Endothelial cell of umbilical vein (primary cell): Measurements from ENCODE around the gene MIS18BP1. TPM values are rescaled to one million over a fixed set of nuclear protein-coding genes. Genes with fewer than 3 reads are reported as not detected.

Experiments used
- BruUV-seq: library from RNA; stranded (reverse); fragments of 400-500 nt; replicated peaks from 2 replicates; lab custom pipeline; 2021; lab: Mats Ljungman, UMichigan
- CTCF ChIA-PET: fragments of 300-600, 350-600 bp; sonication (Branson Sonifier 250); formaldehyde crosslinking; loops from one replicate; lab custom pipeline; 2021; ENCODE audit warnings: antibody characterized with exemption, inconsistent platforms; lab: Charles Lee
- POLR2A ChIA-PET: fragments of 300-600, 350-600 bp; sonication (Branson Sonifier 250); formaldehyde crosslinking; loops from one replicate; lab custom pipeline; 2021; ENCODE audit warnings: antibody characterized with exemption, inconsistent platforms; lab: Charles Lee
- DNase-seq: peaks from one replicate; pipeline ENCODE4 v3.0.0-alpha.2; 2011; ENCODE audit warnings: low read depth, low spot score
- FAIRE-seq: peaks from 2 replicates; lab custom pipeline; 2011; peaks lifted over from hg19 to GRCh38; lab: Jason Lieb, UNC
- H2AFZ ChIP-seq: 2 replicates; pipeline ENCODE4 v1.6.0; 2012; ENCODE audit warnings: low read depth, low read length, control low read depth, inconsistent platforms
- H3K27ac ChIP-seq: 2 replicates; pipeline ENCODE4 v1.5.1; 2011; ENCODE audit warnings: low read depth, mild to moderate bottlenecking, control low read depth, low read length, moderate library complexity; ENCODE audit not compliant: insufficient read depth
- H3K27me3 ChIP-seq, 2 experiments: 2 replicates each; pipeline versions ENCODE4 v1.6.0 to v1.6.1; 2011; ENCODE audit warnings: low read length in 2 of 2, mixed read lengths in 1 of 2; ENCODE audit not compliant: control insufficient read depth in 2 of 2, insufficient read depth in 2 of 2
- H3K36me3 ChIP-seq, 2 experiments: 2 replicates in 1 of 2; 3 replicates in 1 of 2; pipeline ENCODE4 v1.5.1; 2011; ENCODE audit warnings: low read length in 2 of 2, mild to moderate bottlenecking in 1 of 2, moderate library complexity in 1 of 2; ENCODE audit not compliant: control insufficient read depth in 2 of 2, insufficient read depth in 2 of 2; ENCODE audit errors: extremely low read depth in 1 of 2
- H3K4me1 ChIP-seq: 3 replicates; pipeline ENCODE4 v1.5.1; 2011; ENCODE audit warnings: mild to moderate bottlenecking, low read length; ENCODE audit not compliant: control insufficient read depth, insufficient read depth; ENCODE audit errors: extremely low read depth
- H3K4me2 ChIP-seq: 2 replicates; pipeline ENCODE4 v1.6.1; 2011; ENCODE audit warnings: low read length, control low read depth, mixed read lengths; ENCODE audit not compliant: insufficient read depth
- H3K4me3 ChIP-seq, 3 experiments: fragments of 200-600 bp in 1 of 3; sonication (generic), shearing (Covaris generic) in 1 of 3; replicated peaks in 1 of 3; 2 replicates each; pipeline ENCODE4 v1.5.1; 2011 to 2016; ENCODE audit warnings: control low read depth in 3 of 3, low read length in 3 of 3, mild to moderate bottlenecking in 2 of 3, inconsistent platforms in 1 of 3, low read depth in 1 of 3, moderate library complexity in 1 of 3; ENCODE audit not compliant: insufficient read depth in 1 of 3
- H3K79me2 ChIP-seq: 2 replicates; pipeline ENCODE4 v1.6.0; 2012; ENCODE audit warnings: low read length, inconsistent platforms; ENCODE audit not compliant: control insufficient read depth, insufficient read depth
- H3K9ac ChIP-seq: replicated peaks from 2 replicates; pipeline ENCODE3; 2011; ENCODE audit warnings: low read length, control low read depth; ENCODE audit not compliant: insufficient read depth; ENCODE audit errors: extremely low read depth
- H3K9me1 ChIP-seq: replicated peaks from 3 replicates; pipeline ENCODE4 v1.6.0; 2011; ENCODE audit warnings: mild to moderate bottlenecking, low read length; ENCODE audit not compliant: control insufficient read depth, insufficient read depth; ENCODE audit errors: extremely low read depth
- H3K9me3 ChIP-seq: replicated peaks from 2 replicates; pipeline ENCODE4 v1.5.1; 2012; ENCODE audit warnings: low read length, inconsistent platforms; ENCODE audit not compliant: control insufficient read depth, insufficient read depth
- H4K20me1 ChIP-seq: replicated peaks from 2 replicates; pipeline ENCODE3; 2011; ENCODE audit warnings: mild to moderate bottlenecking, low read length; ENCODE audit not compliant: control insufficient read depth, insufficient read depth; ENCODE audit errors: extremely low read depth
- CTCF ChIP-seq, 2 donors: IDR thresholded peaks; 1 replicate in 1 of 2; 2 replicates in 1 of 2; pipeline ENCODE4 v1.5.1; 2011; ENCODE audit warnings: low read length in 2 of 2, mild to moderate bottlenecking in 2 of 2, moderate library complexity in 2 of 2, control low read depth in 1 of 2, inconsistent platforms in 1 of 2, low read depth in 1 of 2; ENCODE audit not compliant: insufficient read depth in 1 of 2; ENCODE audit errors: extremely low read depth in 1 of 2
- EZH2 ChIP-seq: IDR thresholded peaks from 2 replicates; pipeline ENCODE4 v1.6.1; 2012; ENCODE audit warnings: borderline replicate concordance, low read depth, mild to moderate bottlenecking, moderate library complexity, low read length, inconsistent platforms; ENCODE audit not compliant: severe bottlenecking
- FOS ChIP-seq: IDR thresholded peaks from 2 replicates; pipeline ENCODE4 v1.6.1; 2011; ENCODE audit warnings: mild to moderate bottlenecking, low read length, moderate library complexity, borderline replicate concordance; ENCODE audit not compliant: insufficient read depth
- GATA2 ChIP-seq: IDR thresholded peaks from 2 replicates; pipeline ENCODE4 v1.7.0; 2011; ENCODE audit warnings: low read depth, mild to moderate bottlenecking, moderate library complexity, mixed read lengths, low read length; ENCODE audit not compliant: insufficient read length, insufficient read depth
- JUN ChIP-seq: IDR thresholded peaks from 2 replicates; pipeline ENCODE4 v1.6.1; 2011; ENCODE audit warnings: borderline replicate concordance, low read depth; ENCODE audit not compliant: insufficient read length, insufficient read depth
- MAX ChIP-seq: IDR thresholded peaks from 2 replicates; pipeline ENCODE4 v1.6.1; 2011; ENCODE audit not compliant: insufficient read depth, insufficient read length
- MYC ChIP-seq: IDR thresholded peaks from one replicate; pipeline ENCODE4 v1.6.1; 2011; ENCODE audit warnings: mild to moderate bottlenecking, low read depth, low read length
- POLR2A ChIP-seq: IDR thresholded peaks from 2 replicates; pipeline ENCODE4 v1.6.1; 2012; ENCODE audit warnings: low read depth, mild to moderate bottlenecking, control low read depth, low read length
- POLR2AphosphoS5 ChIP-seq: IDR thresholded peaks from 2 replicates; pipeline ENCODE4 v1.6.1; 2012; ENCODE audit warnings: low read depth, mild to moderate bottlenecking, control low read depth, low read length, moderate library complexity; ENCODE audit not compliant: insufficient read depth
- dilution Hi-C: fragments of 300-500 bp; cut with MboI; formaldehyde crosslinking; loops from one replicate; pipeline ENCODE4 v1.15.0; 2019; ENCODE audit warnings: low sequenced_read_pairs; ENCODE audit not compliant: extremely low pct_ligation_motif_present
- intact Hi-C: fragments of 100-400 bp; cut with micrococcal nuclease; formaldehyde crosslinking; loops from one replicate; pipeline ENCODE4 v1.10.0; 2022
- polyA plus RNA-seq, 4 experiments: library from polyadenylated mRNA; depleted of rRNA in 3 of 4; stranded (reverse) in 3 of 4; unstranded in 1 of 4; fragments of >200 nt; gene quantifications; 2 replicates each; pipeline versions ENCODE4 v1.2.1 to v1.2.3, GENCODE V29; 2011 to 2012; ENCODE audit warnings: missing spikeins in 1 of 4
- total RNA-seq: library from RNA; stranded (reverse); gene quantifications from 2 replicates; pipeline ENCODE4 v1.2.3, GENCODE V29; 2021

Gene MIS18BP1
- total and polyA plus RNA-seq, 2 donors (not counting 3 experiments of a cell fraction or from before 2014, with no cell fraction given): 8.9 to 43.3 TPM

DNA sequence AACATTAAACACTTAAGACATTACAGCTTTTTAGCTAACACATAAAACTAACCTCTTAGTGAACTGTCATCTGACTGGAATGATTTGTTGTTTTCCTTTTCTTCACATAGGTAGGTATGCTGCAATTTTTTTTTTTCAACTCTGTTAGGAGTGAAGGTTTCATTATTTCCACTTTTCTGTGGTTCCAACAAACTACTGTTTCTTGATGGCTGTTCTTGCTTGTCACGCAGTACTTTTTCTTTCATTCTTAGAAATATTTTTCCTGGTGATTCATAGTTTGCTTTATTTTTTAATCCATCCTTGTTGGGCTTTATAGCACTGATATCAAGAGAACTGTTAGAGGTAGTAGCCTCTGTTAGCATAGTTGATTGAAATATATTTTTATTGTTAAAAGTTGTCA, 6.3 kb downstream of the MIS18BP1 start:
- TF ChIP-seq GATA2 (no peak), MAX (no peak), MYC (no peak), POLR2A (no peak), CTCF (IDR thresholded peaks at IDR 0.05; ENCODE audit: extremely low read depth in 1 of 2, insufficient read depth in 1 of 2, low read depth in 1 of 2, low read length in 2 of 2) (no peak), FOS (no peak), POLR2AphosphoS5 (no peak), EZH2 (no peak), JUN (no peak)
- H3K79me2 ChIP-seq: peaks cover 100% of the 10 kb centered on the region
- H3K36me3 ChIP-seq: no peaks in the 10 kb centered on the region
- no peaks in the 10 kb centered on the region for H4K20me1 ChIP-seq
- intact Hi-C loops (no loop called here), dilution Hi-C loops (no loop called here)
- no peak overlapping the region for H3K4me3 ChIP-seq
- no peaks in the 10 kb centered on the region for H3K9me3 ChIP-seq
- ChIA-PET POLR2A (no interaction called here), CTCF (interaction anchor here (1.2 to 1.3 kb wide), 2 partner anchors 68 to 333 kb away, joined by 3 read pairs; no protein-coding TSS in a partner anchor)
- no peak overlapping the region for H2AFZ ChIP-seq
- no peak overlapping the region for H3K4me2 ChIP-seq
- no peaks in the 10 kb centered on the region for H3K27me3 ChIP-seq
- H3K4me1 ChIP-seq: peaks cover 16% of the 10 kb centered on the region
- H3K27ac ChIP-seq: no peak overlapping the region
- no peak overlapping the region for H3K9ac ChIP-seq
- no peaks in the 10 kb centered on the region for H3K9me1 ChIP-seq
- no peak for FAIRE-seq
- BruUV-seq: no TSS peak
- DNase-seq: no peak
